Activated B cell treated with CpG ODN at 0.5 μM for 24 hours (primary cell): Measurements from ENCODE around the gene BANP. TPM values are rescaled to one million over a fixed set of nuclear protein-coding genes. Genes with fewer than 3 reads are reported as not detected.

Experiments
- ATAC-seq: fragments of 200-7000 bp; cut with Tn5 transposase; one replicate; pipeline ENCODE4 v1.10.0; 2021; ENCODE audit warnings: low read depth, mild to moderate bottlenecking, moderate library complexity
- CTCF ChIA-PET: fragments of 350-600 bp; sonication (Branson Sonifier 250); formaldehyde crosslinking; loops from one replicate; lab custom pipeline; 2021; ENCODE audit warnings: antibody characterized with exemption; lab: Charles Lee
- POLR2A ChIA-PET: fragments of 350-600 bp; sonication (Branson Sonifier 250); formaldehyde crosslinking; loops from one replicate; lab custom pipeline; 2021; ENCODE audit warnings: antibody characterized with exemption; lab: Charles Lee
- DNase-seq: peaks from one replicate; pipeline ENCODE4 v3.0.0; 2022
- H3K27ac Mint-ChIP-seq: one replicate; pipeline ENCODE4 v1.8.0; 2020; ENCODE audit warnings: mixed read lengths
- H3K27me3 Mint-ChIP-seq: one replicate; pipeline ENCODE4 v1.8.0; 2021; ENCODE audit warnings: mixed read lengths
- H3K36me3 Mint-ChIP-seq: one replicate; pipeline ENCODE4 v1.8.0; 2021; ENCODE audit warnings: low read depth, mixed read lengths
- H3K4me1 Mint-ChIP-seq: one replicate; pipeline ENCODE4 v1.8.0; 2021; ENCODE audit warnings: mixed read lengths
- H3K4me3 Mint-ChIP-seq: one replicate; pipeline ENCODE4 v1.8.0; 2020; ENCODE audit warnings: mild to moderate bottlenecking, mixed read lengths
- H3K9me3 Mint-ChIP-seq: one replicate; pipeline ENCODE4 v1.8.0; 2020; ENCODE audit warnings: mixed read lengths
- intact Hi-C: fragments of 100-400 bp; cut with micrococcal nuclease; formaldehyde crosslinking; loops from one replicate; pipeline ENCODE4 v1.15.1; 2024
- total RNA-seq: library from RNA; stranded (reverse); gene quantifications from 2 replicates; pipeline ENCODE4 v1.2.3, GENCODE V29; 2022
- TF ChIP-seq, protein P1 (sequence below): fragments of 200-600 bp; IDR thresholded peaks from one replicate; pipeline ENCODE4 v1.8.0; 2022; ENCODE audit warnings: antibody characterized with exemption, mild to moderate bottlenecking

BANP gene
- total RNA-seq, 1 donor from 2014 or later, result 72.3 TPM

DNA sequence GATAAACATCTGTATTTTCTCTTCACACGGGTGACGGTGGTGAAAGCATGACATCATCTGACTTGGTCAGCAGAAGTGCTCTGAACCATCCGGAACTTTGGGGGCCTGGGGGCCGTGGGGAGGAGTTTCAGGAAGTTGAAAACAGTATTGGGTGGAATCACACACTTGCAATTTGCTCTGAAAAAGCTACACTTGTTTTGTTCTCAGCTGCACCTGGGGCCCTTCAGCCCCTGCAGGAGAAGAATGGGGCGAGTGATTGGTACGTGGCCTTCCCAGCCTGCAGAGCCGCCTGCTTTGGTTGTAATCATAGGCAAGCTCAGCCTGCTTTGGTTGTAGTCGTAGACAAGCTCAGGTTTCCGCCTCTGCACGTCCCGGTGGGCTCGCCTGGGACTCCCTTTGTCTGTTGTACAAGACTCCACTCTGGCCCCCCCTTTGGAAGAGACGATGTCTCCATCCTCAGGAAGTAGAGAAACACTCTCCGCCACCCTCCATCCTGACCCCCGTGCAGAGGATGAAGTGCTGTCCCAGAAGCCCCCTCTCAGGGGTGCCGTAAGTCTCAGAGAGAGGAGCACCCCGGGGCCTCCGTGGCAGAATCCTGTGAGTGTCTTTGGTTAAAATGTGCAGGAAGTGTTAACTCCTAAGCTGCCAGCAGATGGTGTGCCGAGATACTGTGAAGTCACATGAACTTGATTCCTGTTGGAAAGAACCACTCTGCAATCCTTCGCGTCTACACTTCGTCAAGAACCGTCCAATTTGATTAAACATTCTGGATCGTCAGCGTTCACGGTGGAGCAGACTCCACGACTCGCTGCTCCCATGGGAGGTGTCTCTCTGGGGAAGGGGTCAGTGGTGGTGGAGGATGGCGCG, 5.4 kb downstream of the BANP start:
- CTCF ChIA-PET, result interaction anchor here (1.4 kb wide), 1 partner anchor 481 kb away, joined by 5 read pairs; no protein-coding TSS in a partner anchor
- H3K4me1 Mint-ChIP-seq, result peaks cover 92% of the 10 kb centered on the region
- intact Hi-C loops, result loop anchor here (1.0 to 10.0 kb wide), 4 partner anchors 90 to 1288 kb away; partner anchors contain the start of gene ZCCHC14
- DNase-seq, result peak; percentile 51
- no peaks in the 10 kb centered on the region for H3K27me3 Mint-ChIP-seq
- POLR2A ChIA-PET, result interaction anchor here (0.6 to 2.9 kb wide), 10 partner anchors 10 to 474 kb away, joined by 3 to 9 read pairs (median 5); no protein-coding TSS in a partner anchor
- no peaks in the 10 kb centered on the region for H3K9me3 Mint-ChIP-seq
- peak; percentile 52 for ATAC-seq
- H3K27ac Mint-ChIP-seq, result peak overlapping the region; percentile 91
- H3K36me3 Mint-ChIP-seq, result peaks cover 64% of the 10 kb centered on the region
- TF ChIP-seq, protein P1, sequence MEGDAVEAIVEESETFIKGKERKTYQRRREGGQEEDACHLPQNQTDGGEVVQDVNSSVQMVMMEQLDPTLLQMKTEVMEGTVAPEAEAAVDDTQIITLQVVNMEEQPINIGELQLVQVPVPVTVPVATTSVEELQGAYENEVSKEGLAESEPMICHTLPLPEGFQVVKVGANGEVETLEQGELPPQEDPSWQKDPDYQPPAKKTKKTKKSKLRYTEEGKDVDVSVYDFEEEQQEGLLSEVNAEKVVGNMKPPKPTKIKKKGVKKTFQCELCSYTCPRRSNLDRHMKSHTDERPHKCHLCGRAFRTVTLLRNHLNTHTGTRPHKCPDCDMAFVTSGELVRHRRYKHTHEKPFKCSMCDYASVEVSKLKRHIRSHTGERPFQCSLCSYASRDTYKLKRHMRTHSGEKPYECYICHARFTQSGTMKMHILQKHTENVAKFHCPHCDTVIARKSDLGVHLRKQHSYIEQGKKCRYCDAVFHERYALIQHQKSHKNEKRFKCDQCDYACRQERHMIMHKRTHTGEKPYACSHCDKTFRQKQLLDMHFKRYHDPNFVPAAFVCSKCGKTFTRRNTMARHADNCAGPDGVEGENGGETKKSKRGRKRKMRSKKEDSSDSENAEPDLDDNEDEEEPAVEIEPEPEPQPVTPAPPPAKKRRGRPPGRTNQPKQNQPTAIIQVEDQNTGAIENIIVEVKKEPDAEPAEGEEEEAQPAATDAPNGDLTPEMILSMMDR, result no peak
- peak overlapping the region; percentile 79 for H3K4me3 Mint-ChIP-seq

DNA sequence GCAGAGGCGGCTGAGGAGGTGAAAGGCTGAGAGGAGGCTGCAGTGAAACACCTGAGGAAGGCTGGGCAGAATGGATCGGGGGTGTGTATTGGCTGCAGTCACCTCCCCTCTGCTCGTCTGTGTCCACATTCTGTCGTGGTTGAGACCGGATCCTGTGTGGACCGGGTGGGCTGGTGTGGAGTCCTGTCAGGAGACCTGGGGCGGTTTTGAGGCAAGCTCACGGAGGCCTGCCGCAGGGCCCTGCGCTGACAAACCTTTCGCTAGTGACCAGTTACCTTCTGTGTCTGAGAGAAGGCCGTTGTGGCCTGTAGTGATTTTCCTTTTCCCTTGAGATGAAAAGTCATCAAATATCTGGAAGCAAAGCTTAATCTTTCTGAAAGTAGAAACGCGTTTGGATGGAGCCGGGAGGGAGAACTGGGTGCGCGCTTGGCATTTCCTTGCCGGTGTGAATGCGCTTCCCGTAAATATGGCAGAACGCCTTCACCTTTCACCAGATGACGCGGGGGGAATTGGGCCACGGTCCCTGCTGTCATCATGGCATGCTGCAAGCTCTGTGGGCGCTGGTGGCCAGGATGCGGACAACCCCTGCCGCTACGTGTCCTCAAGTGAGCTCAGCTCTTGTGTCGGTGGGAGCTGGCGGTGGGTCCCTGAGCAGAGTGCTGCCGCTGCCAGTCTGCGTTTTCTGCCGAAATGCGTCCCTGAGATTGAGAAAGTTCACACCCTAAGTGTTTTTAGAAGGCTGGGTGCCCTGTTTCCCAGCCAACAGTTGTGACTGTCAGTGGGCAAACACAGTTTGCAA, 6.3 kb downstream of the BANP start:
- Mint-ChIP-seq H3K4me1 (peaks cover 90% of the 10 kb centered on the region), H3K36me3 (peaks cover 62% of the 10 kb centered on the region)

DNA sequence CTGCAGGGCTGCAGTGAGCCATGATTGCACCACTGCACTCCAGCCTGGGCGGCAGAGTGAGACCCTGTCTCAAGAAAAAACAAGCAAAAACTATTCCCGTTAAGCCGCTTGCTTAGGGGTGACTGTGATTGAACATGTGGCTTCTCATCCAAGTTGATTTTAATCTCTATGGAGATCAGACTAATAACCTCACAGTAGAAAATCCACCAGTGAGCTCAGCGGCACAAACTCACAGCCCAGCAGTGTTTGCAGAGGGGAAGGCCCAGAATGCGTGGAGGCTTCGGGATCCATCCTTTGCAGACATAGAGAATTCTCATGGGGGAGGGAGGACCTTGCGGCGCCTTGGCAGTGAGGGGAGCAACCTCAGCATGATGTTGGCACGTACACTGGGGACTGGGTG, 7.4 kb downstream of the BANP start:
- Mint-ChIP-seq H3K27ac (peak overlapping the region; percentile 82), H3K4me3 (no peak overlapping the region), H3K9me3 (no peaks in the 10 kb centered on the region), H3K27me3 (no peaks in the 10 kb centered on the region), H3K36me3 (peaks cover 67% of the 10 kb centered on the region), H3K4me1 (peaks cover 92% of the 10 kb centered on the region)
- ChIA-PET CTCF (no interaction called here), POLR2A (no interaction called here)
- DNase-seq, result no peak
- TF ChIP-seq, protein P1, result no peak
- intact Hi-C loops, result loop anchor here (10.0 kb wide), 2 partner anchors 464 to 1286 kb away; partner anchors contain the start of gene ZCCHC14
- no peak for ATAC-seq

More for the DNA sequence above, 6.3 kb downstream of the BANP start:
- H3K9me3 Mint-ChIP-seq, result no peaks in the 10 kb centered on the region
- intact Hi-C loops, result loop anchor here (10.0 kb wide), 2 partner anchors 463 to 1287 kb away; partner anchors contain the start of gene ZCCHC14
- TF ChIP-seq, protein P1, result no peak
- CTCF ChIA-PET, result interaction anchor here (1.4 kb wide), 1 partner anchor 480 kb away, joined by 5 read pairs; no protein-coding TSS in a partner anchor
- DNase-seq (no peak), ATAC-seq (no peak)
- POLR2A ChIA-PET, result interaction anchor here (0.6 to 2.9 kb wide), 4 partner anchors 9 to 179 kb away, joined by 4 to 9 read pairs (median 6); no protein-coding TSS in a partner anchor
- H3K27me3 Mint-ChIP-seq, result no peaks in the 10 kb centered on the region
- H3K4me3 Mint-ChIP-seq, result peak overlapping the region; percentile 79
- H3K27ac Mint-ChIP-seq, result peak overlapping the region; percentile 91

DNA sequence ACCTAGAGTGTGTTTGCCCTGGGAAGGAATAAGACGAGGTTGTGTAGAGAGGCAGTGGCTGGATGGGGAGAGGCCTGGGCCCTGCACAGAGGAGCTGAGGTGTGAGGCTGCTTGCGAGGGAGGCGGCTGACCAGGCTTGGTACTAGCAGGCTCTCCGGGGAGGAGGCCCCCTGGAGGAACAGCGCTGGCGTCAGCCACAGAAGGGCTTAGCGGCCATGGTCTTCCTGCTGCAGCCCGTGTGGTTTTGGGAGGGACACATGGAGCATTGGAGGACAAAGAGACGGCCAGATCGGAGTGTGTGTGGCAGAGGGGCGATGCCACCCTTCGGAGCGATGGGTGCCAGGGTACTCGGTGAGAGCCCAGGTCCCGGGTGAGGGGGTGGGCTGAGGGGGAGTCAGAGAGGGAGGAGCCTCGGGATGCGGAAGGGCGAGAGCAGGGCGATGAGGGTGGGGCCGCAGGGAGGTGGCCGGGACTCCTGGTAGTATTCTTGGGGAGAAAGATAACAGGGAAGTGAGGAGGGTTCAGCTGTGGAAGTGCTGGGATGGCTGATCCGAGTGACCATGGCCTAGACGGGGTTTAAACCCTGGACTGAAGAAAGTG, 8.3 kb downstream of the BANP start:
- intact Hi-C loops, result loop anchor here (10.0 kb wide), 2 partner anchors 465 to 1285 kb away; partner anchors contain the start of gene ZCCHC14
- ChIA-PET CTCF (interaction anchor here (1.9 kb wide), 1 partner anchor 181 kb away, joined by 5 read pairs; no protein-coding TSS in a partner anchor), POLR2A (no interaction called here)
- DNase-seq (no peak), ATAC-seq (peak; percentile 10)
- TF ChIP-seq, protein P1, result no peak
- Mint-ChIP-seq H3K4me1 (peaks cover 92% of the 10 kb centered on the region), H3K36me3 (peaks cover 58% of the 10 kb centered on the region), H3K4me3 (peak overlapping the region; percentile 82), H3K27ac (peak overlapping the region; percentile 82), H3K27me3 (no peaks in the 10 kb centered on the region), H3K9me3 (no peaks in the 10 kb centered on the region)
